GM19023 (cell line): ENCODE measurements around the gene SRMS.

Source experiments
- ATAC-seq: cut with Tn5 transposase; IDR thresholded peaks from one replicate; pipeline ENCODE4 v1.9.1; 2021; ENCODE audit warnings: mild to moderate bottlenecking, moderate library complexity; ENCODE audit not compliant: unreplicated experiment

The SRMS gene

DNA sequence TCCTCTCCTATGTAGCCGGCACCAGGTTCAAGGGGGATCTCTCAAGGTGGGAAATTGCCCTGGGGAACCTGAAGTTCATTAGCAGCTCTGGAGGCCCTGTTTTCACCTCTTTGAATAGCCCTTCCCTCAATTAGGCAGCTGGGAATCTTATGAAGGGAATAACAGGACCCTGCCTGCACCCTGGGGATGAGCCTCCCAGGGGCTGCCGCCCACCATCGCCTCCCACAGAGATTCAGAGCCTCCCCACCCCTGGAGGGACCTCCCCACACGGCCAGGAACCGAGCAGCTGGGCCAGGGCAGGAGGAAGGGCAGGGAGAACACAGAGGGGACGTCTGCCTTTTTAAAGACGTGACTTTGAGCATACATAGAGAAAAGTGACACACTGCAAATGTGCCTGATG is 44.0 kb downstream of the SRMS start:
- no peak for ATAC-seq

DNA sequence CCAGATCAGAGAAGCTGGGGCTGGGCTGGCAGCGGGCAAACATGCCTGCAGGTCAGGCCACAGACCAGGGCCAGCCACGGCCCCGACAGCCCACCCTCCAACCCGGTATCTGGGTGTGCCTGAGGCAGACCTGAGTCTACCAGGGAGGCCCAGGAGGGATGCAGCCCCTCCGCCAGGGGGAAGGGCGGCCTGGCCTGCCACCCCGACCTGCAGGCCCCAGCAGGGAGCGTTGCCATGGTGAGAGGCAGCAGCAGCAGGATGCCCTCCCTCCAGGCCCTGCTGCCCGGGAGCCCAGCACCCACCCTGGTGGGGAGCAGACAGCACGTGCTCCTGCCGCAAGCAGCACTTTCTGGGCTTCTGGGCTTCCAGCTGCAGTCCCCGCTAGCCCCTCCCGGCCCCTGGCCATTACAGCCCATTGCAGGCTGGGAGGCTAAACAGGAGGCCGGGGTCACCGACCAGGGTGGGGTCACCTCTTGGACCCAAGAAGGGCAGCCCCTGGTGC is 44.8 kb downstream of the SRMS start:
- no peak for ATAC-seq

- no peak for ATAC-seq
Measured at GRCh38 chr20:63501818-63502670, 45.5 kb downstream of the SRMS start.

GRCh38 chr20:63500902-63501817 is 46.4 kb downstream of the SRMS start:
- no peak for ATAC-seq

GRCh38 chr20:63500151-63500901 is 47.2 kb downstream of the SRMS start:
- no peak for ATAC-seq

DNA sequence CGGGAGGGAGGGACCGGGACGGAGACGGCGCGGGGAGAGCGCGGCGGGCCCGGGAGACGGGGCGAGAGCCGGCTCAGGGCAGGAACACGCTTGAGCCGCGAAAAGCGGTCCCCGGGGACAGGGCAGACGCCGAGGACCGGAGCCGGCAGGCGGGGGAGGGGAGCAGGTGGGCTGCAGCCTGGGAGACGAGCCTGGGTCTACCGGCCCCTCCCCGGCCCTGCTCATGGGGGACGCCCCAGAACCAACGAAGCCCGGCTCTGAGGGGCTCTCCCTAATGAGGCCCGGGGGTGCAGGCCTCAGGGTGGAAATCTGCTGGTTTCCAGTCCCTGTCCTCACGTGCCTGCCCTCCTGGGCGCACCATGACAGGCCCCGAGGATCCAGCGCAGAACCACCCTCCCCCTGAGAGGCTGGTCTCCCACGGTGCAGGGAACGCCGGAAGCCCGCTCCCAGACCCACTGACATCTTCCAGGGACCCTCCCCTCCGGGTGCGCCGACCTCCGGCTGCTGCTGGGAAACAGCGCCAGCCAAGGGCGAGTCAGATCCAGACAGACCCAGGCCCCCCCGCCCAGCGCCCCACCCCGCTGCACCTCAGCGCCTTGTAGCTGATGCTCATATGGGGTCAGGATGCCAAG is 48.1 kb downstream of the SRMS start:
- no peak for ATAC-seq

- ATAC-seq = no peak
Measured at GRCh38 chr20:63498960-63499337, 48.6 kb downstream of the SRMS start, which contains the start of gene EEF1A2. EEF1A2 (minus strand) TSS chr20:63499083; CDS start chr20:63497763, 1,320 bp downstream.

DNA sequence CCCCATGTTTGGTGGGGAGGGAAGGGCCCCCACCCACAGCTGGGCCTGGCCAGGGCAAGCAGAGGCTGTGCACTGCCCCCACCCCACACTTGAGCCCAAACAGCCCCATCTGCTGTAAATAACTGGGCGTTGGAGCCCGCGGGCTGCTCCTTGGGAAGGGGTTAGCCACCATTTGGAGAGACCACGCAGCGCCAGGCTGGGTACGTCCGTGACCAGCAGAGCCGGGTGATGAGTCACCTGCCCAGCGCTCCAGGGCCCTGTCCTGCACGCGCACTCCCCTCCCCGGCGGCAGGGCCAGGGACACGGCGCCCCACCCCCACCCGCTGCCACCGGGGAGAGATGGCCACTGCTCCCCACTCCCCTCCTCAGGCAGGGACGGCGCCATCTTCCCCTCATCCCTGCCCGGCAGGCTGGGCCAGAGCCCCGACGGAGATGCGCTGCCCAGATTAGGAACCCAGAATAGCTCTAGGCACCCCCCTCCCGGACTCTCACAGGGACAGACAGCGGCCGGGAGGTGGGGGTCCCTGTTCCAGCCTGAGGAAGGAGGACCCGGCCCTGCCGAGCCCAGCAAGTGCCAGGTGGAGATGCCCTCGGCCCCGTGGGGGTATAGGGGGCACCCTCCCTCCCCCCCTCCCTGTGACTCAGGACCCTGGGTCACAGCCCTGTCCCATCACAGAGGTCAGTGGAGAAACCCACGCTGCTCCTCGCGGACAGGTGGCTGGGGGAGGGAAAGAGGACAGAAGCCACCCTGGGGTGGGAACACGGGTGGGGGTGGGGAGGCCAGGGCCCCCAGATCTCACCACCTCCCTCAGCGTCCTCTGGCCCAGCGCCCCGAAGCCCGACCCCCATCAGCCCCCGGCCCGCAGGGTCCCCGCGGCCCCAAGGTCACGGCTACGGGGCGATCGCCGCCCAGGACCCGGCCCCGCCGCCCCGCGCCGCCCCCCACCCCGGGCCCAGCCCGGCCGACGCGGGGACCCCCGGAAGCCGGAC is 49.3 kb downstream of the SRMS start:
- no peak for ATAC-seq

- no peak for ATAC-seq
Measured at GRCh38 chr20:63497138-63497945, 50.2 kb downstream of the SRMS start.

DNA sequence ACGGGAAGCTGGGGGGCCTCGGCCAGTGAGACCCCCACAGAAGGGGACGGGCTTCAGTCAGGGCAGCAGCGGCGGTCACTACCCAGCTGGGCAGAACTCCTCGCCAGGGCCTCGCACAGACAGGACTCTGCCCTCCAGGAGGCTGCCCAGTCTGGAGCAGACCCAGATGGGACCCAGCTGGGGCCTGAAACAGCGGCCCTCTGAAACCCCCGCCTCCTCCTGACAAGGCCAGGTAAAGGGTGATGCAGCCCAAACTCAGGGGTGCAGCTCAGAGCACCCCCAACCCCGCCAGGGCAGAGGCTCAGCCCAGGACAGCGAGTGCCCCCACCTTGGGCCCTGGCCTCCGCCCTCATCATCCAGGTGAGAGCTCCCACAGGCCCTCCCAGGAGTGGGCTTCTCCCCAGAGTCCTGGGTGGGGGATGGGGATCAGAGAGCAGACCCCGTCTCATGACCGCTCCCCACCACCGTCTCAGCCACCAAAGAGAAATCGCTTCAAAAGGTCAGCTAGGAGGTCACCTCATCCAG is 50.9 kb downstream of the SRMS start:
- ATAC-seq = no peak

GRCh38 chr20:63495741-63496595 is 51.6 kb downstream of the SRMS start:
- no peak for ATAC-seq

- no peak for ATAC-seq
Measured at GRCh38 chr20:63495167-63495720, 52.3 kb downstream of the SRMS start.

GRCh38 chr20:63494420-63495166 is 53.0 kb downstream of the SRMS start:
- no peak for ATAC-seq

- no peak for ATAC-seq
Measured at GRCh38 chr20:63494084-63494419, 53.5 kb downstream of the SRMS start.

DNA sequence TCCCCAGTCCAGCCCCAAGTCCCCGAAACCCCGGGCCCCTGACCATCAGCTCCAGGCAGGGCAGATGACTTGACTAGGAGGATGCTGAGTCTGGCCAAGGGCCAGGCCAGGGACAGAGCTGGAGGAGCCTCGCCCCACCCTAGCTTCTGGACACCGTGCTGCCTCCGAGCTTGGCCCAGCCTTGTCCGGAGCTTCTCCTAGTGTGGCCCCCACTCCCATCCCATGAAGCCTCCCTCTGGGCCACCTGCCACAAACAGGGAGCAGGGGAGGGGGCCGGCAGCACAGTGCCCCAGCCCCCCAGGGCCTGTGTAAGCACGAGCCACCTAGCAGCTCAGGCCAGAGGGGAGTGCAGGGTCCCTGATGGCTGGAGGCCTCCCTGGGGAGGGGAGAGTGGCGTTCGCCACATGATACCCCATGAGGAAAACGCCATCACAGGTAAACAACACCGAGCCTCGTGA is 54.0 kb downstream of the SRMS start:
- ATAC-seq = no peak

DNA sequence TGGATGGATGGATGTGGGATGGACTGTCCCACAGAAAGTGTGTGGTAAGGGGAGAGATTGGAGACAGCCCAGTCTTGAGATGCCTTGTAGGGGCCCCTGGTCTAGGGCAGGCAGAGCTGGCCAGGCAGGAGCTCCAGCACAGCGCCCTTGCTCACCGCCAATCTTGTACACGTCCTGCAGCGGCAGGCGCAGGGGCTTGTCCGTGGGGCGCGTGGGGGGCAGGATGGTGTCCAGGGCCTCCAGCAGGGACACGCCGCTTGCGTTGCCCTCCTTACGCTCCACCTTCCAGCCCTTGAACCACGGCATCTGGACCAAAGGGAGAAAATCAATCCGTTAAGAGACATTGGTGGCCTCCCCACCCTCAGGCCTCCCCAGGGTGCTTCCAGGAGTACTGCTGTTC is 54.6 kb downstream of the SRMS start:
- no peak for ATAC-seq
